GM08714 (cell line): ENCODE results near the gene ARL6IP5.

Experiments used
- H3K4me3 ChIP-seq: fragments of 200-500 bp; sonication (Bioruptor generic); 2 replicates; pipeline ENCODE4 v1.5.1; 2014; ENCODE audit warnings: mild to moderate bottlenecking, low read length, inconsistent platforms
- ZNF274 ChIP-seq: IDR thresholded peaks from 2 replicates; pipeline ENCODE4 v1.6.1; 2012; ENCODE audit warnings: mild to moderate bottlenecking, low read depth, low read length

Gene ARL6IP5

GRCh38 chr3:69094467-69095205, 9.9 kb downstream of the ARL6IP5 start:
- peak overlapping the region; percentile 22; the same call in 1 of the 2 replicates for H3K4me3 ChIP-seq
- TF ChIP-seq ZNF274, result no peak

DNA sequence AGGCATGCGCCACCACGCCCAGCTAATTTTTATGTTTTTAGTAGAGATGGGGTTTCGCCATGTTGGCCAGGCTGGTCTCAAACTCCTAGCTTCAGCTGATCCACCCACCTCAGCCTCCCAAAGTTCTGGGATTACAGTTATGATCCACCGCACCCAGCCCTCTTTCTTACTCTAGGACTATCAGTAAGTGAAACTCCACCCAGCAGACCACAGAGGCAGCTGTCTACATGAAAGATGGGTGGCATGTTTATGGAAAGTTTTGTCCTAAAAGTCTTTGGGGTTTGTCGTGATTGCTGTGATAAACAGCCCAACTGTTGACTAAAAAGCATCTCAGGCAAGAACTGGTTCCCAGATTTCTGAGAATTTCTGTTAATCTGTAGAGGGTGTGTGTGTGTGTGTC, 10.9 kb downstream of the ARL6IP5 start:
- no peak for TF ChIP-seq ZNF274
- no peak overlapping the region for H3K4me3 ChIP-seq

- no peak for TF ChIP-seq ZNF274
- H3K4me3 ChIP-seq, result no peak overlapping the region
Observed at GRCh38 chr3:69096299-69096698, 11.6 kb downstream of the ARL6IP5 start.

GRCh38 chr3:69097407-69098086, 12.8 kb downstream of the ARL6IP5 start:
- no peak overlapping the region for H3K4me3 ChIP-seq
- no peak for TF ChIP-seq ZNF274

DNA sequence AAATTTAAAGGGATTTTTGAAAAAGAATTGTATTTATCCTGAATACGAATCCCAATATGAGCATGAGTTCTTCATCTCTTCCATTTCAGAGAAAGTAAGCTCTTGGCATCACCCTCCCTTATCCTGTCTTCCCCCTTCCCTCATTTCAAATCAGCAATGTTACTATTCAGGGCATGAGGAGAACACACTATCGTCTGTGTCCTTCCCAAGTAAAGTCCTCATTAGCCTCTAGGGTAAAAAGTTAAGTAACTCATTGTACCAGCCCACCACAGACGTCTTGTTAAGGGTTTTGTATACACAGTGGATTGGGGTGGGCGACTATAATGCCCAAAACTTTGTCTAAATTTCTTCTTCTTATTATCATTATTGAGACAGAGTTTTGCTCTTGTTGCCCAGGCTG, 14.8 kb downstream of the ARL6IP5 start:
- TF ChIP-seq ZNF274, result no peak
- H3K4me3 ChIP-seq, result no peak overlapping the region

DNA sequence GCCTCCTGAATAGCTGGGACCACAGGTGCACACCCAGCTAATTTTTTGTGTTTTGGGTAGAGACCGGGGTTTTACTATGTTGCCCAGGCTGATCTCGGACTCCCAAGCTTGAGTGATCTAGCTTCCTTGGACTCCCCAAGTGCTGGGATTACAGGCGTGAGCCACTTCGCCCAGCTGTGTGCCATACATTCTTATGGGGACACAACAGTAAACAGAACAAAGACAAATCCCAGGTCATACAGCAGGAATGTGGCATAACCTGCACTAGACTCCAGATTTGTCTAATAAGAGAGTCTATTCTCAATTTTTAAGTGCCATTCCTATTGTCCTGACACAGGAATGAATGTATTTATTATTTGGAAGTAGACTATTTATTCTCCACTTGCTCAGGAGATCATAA, 17.6 kb downstream of the ARL6IP5 start:
- no peak for TF ChIP-seq ZNF274
- H3K4me3 ChIP-seq, result no peak overlapping the region

DNA sequence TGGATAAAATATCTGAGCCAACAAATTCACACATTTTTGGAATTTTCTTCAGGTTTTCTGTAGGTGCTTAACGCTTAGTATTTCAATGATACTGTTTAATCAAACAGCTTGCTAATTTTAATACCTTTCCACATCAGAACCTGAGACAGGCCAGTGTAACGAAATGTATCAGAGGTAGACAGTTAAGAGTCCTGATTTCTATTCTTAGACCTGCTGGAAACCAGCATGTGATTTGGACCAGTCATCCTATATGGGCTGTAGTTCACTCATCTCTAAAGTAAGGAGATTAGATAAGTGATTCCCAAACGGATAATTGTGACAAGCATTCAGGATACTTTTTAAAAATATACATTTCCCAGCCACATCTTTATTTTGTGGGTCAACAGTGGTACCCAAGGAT, 18.4 kb downstream of the ARL6IP5 start:
- TF ChIP-seq ZNF274, result no peak
- H3K4me3 ChIP-seq, result no peak overlapping the region

DNA sequence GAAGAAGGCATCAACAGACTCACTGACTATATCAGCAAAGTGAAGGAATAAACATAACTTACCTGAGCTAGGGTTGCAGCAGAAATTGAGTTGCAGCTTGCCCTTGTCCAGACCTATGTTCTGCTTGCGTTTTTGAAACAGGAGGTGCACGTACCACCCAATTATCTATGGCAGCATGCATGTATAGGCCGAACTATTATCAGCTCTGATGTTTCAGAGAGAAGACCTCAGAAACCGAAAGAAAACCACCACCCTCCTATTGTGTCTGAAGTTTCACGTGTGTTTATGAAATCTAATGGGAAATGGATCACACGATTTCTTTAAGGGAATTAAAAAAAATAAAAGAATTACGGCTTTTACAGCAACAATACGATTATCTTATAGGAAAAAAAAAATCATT, 19.8 kb downstream of the ARL6IP5 start:
- TF ChIP-seq ZNF274, result no peak
- H3K4me3 ChIP-seq, result no peak overlapping the region

DNA sequence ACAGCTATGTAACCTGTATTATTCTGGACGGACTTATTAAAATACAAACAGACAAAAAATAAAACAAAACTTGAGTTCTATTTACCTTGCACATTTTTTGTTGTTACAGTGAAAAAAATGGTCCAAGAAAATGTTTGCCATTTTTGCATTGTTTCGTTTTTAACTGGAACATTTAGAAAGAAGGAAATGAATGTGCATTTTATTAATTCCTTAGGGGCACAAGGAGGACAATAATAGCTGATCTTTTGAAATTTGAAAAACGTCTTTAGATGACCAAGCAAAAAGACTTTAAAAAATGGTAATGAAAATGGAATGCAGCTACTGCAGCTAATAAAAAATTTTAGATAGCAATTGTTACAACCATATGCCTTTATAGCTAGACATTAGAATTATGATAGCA, 20.6 kb downstream of the ARL6IP5 start:
- H3K4me3 ChIP-seq, result no peak overlapping the region
- no peak for TF ChIP-seq ZNF274

GRCh38 chr3:69107841-69108240, 23.1 kb downstream of the ARL6IP5 start:
- H3K4me3 ChIP-seq, result no peak overlapping the region
- TF ChIP-seq ZNF274, result no peak

DNA sequence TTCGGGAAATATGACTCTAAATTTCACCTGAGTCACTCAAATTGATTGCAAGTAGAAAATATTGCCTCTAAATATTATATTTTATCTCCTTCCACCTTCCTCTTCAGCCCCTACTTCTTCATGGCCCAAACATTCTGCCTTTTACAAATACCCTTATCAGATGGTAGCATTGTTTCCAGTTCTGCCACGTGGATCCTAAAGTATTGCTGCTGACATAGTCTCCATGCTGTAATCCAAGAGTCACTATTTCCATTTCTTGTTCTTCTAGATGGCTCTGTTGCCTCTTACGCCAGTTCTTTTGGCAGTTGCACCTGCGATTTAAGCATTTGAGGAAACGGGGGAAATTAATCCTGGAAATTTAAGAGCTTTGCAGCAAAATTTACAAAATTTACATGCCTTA, 24.1 kb downstream of the ARL6IP5 start:
- no peak for TF ChIP-seq ZNF274
- no peak overlapping the region for H3K4me3 ChIP-seq

GRCh38 chr3:69110941-69111546, 26.3 kb downstream of the ARL6IP5 start:
- no peak overlapping the region for H3K4me3 ChIP-seq
- no peak for TF ChIP-seq ZNF274

GRCh38 chr3:69113536-69113935, 28.8 kb downstream of the ARL6IP5 start:
- TF ChIP-seq ZNF274, result no peak
- no peak overlapping the region for H3K4me3 ChIP-seq

- H3K4me3 ChIP-seq, result no peak overlapping the region
- no peak for TF ChIP-seq ZNF274
Observed at GRCh38 chr3:69115731-69116130, 31.0 kb downstream of the ARL6IP5 start.

GRCh38 chr3:69116162-69116561, 31.4 kb downstream of the ARL6IP5 start:
- H3K4me3 ChIP-seq, result no peak overlapping the region
- no peak for TF ChIP-seq ZNF274
